Type B pancreatic cell (in vitro differentiated cells): ENCODE data around the gene TYW5. TPM values are rescaled to one million over a fixed set of nuclear protein-coding genes. Genes with fewer than 3 reads are reported as not detected.

Experiments
- DNase-seq: peaks from one replicate; pipeline ENCODE4 v3.0.0; 2021; ENCODE audit warnings: mixed read lengths; ENCODE audit not compliant: unreplicated experiment; ENCODE audit errors: extremely low spot score
- H3K27ac Mint-ChIP-seq: 2 replicates; pipeline ENCODE4 v1.8.0; 2021; ENCODE audit warnings: mild to moderate bottlenecking, mixed read lengths
- H3K27me3 Mint-ChIP-seq: 2 replicates; pipeline ENCODE4 v1.8.0; 2021; ENCODE audit warnings: mixed read lengths
- H3K36me3 Mint-ChIP-seq: 2 replicates; pipeline ENCODE4 v1.8.0; 2021; ENCODE audit warnings: mixed read lengths
- H3K4me1 Mint-ChIP-seq: one replicate; pipeline ENCODE4 v1.8.0; 2021; ENCODE audit warnings: mixed read lengths; ENCODE audit not compliant: unreplicated experiment
- H3K4me3 Mint-ChIP-seq: 2 replicates; pipeline ENCODE4 v1.8.0; 2021; ENCODE audit warnings: mild to moderate bottlenecking, mixed read lengths
- H3K9me3 Mint-ChIP-seq: 2 replicates; pipeline ENCODE4 v1.8.0; 2021; ENCODE audit warnings: mixed read lengths
- CTCF ChIP-seq: fragments of 200-600 bp; sonication (generic); conservative IDR thresholded peaks from 2 replicates; pipeline ENCODE4 v1.5.0; 2021; ENCODE audit warnings: antibody characterized with exemption, mild to moderate bottlenecking
- total RNA-seq: library from RNA; stranded (reverse); gene quantifications from 2 replicates; pipeline ENCODE4 v1.2.1, GENCODE V29; 2021; ENCODE audit warnings: low replicate concordance

Gene TYW5
- total RNA-seq, 1 donor from 2014 or later: 11.0 TPM

- no peak for TF ChIP-seq CTCF
- no peaks in the 10 kb centered on the region for H3K9me3 Mint-ChIP-seq
- H3K36me3 Mint-ChIP-seq: no peaks in the 10 kb centered on the region
- H3K27ac Mint-ChIP-seq: no peak overlapping the region
- H3K4me3 Mint-ChIP-seq: no peak overlapping the region
- H3K27me3 Mint-ChIP-seq: no peaks in the 10 kb centered on the region
- no peak for DNase-seq
- H3K4me1 Mint-ChIP-seq: no peaks in the 10 kb centered on the region
These were observed 58.7 kb downstream of the TYW5 start for GRCh38 chr2:199896617-199897016.

GRCh38 chr2:199895406-199895805 lies 59.9 kb downstream of the TYW5 start:
- Mint-ChIP-seq H3K9me3 (no peaks in the 10 kb centered on the region), H3K36me3 (no peaks in the 10 kb centered on the region), H3K4me1 (no peaks in the 10 kb centered on the region), H3K27ac (no peak overlapping the region), H3K4me3 (no peak overlapping the region), H3K27me3 (no peaks in the 10 kb centered on the region)
- DNase-seq: no peak
- TF ChIP-seq CTCF: no peak

GRCh38 chr2:199883474-199884212 lies 71.6 kb downstream of the TYW5 start:
- H3K27ac Mint-ChIP-seq: no peak overlapping the region
- no peak for TF ChIP-seq CTCF
- DNase-seq: no peak
- peaks cover 5% of the 10 kb centered on the region for H3K27me3 Mint-ChIP-seq
- H3K4me1 Mint-ChIP-seq: no peaks in the 10 kb centered on the region
- H3K9me3 Mint-ChIP-seq: peaks cover 6% of the 10 kb centered on the region
- H3K4me3 Mint-ChIP-seq: no peak overlapping the region
- H3K36me3 Mint-ChIP-seq: no peaks in the 10 kb centered on the region

- Mint-ChIP-seq H3K27me3 (peaks cover 5% of the 10 kb centered on the region), H3K4me1 (no peaks in the 10 kb centered on the region), H3K27ac (no peak overlapping the region), H3K9me3 (peaks cover 6% of the 10 kb centered on the region), H3K4me3 (no peak overlapping the region), H3K36me3 (no peaks in the 10 kb centered on the region)
- no peak for TF ChIP-seq CTCF
- DNase-seq: no peak
These were observed 72.6 kb downstream of the TYW5 start for GRCh38 chr2:199882667-199883066.

Other genes with a start within 250 kb of the TYW5 start
- gene FTCDNL1, start 104.3 kb downstream of the TYW5 start, total RNA-seq: 0.95 and 1.3 TPM in 2 replicates
- 9.9 and 14.5 TPM in 2 replicates for gene C2orf69, start 44.2 kb downstream of the TYW5 start, total RNA-seq
- 20.4 and 22.2 TPM in 2 replicates for gene MAIP1, start 91 bp upstream of the TYW5 start, total RNA-seq